HepG2 (cell line): ENCODE measurements around the gene SFT2D1. TPM values are rescaled to one million over a fixed set of nuclear protein-coding genes. Genes with fewer than 3 reads are reported as not detected.

ENCODE experiments used
- BHLHE40 ChIP-seq: IDR thresholded peaks from 2 replicates; pipeline ENCODE4 v1.6.1; 2011; ENCODE audit warnings: low read length, improper control_type of control experiment
- CCDC6 ChIP-seq: sonication (generic); formaldehyde crosslinking; IDR thresholded peaks from 2 replicates; pipeline ENCODE4 v1.8.1; 2022; ENCODE audit warnings: mild to moderate bottlenecking, missing genetic modification reagents, moderate library complexity
- EP300 ChIP-seq, 3 experiments: sonication (generic) in 1 of 3; formaldehyde crosslinking in 1 of 3; IDR thresholded peaks; 2 replicates each; pipeline versions ENCODE4 v1.5.1 to v1.6.1; 2011 to 2020; ENCODE audit warnings: low read depth in 2 of 3, low read length in 2 of 3, borderline replicate concordance in 1 of 3, improper control_type of control experiment in 1 of 3, mild to moderate bottlenecking in 1 of 3, missing genetic modification reagents in 1 of 3, moderate library complexity in 1 of 3
- FLYWCH1 ChIP-seq: sonication (generic); formaldehyde crosslinking; IDR thresholded peaks from 2 replicates; pipeline ENCODE4 v1.8.1; 2023; ENCODE audit warnings: mild to moderate bottlenecking, missing genetic modification reagents
- GATAD1 ChIP-seq: IDR thresholded peaks from 2 replicates; pipeline ENCODE4 v1.6.1; 2016; ENCODE audit warnings: missing genetic modification reagents, missing compliant biosample characterization
- GATAD2A ChIP-seq: IDR thresholded peaks from 2 replicates; pipeline ENCODE4 v1.6.1; 2016
- NR2F1 ChIP-seq, 2 experiments: fragments of 450-650 bp in 1 of 2; formaldehyde crosslinking in 1 of 2; IDR thresholded peaks; 2 replicates each; pipeline versions ENCODE4 v1.5.0 to v1.6.1; 2016 to 2020; ENCODE audit warnings: mild to moderate bottlenecking in 1 of 2, missing compliant biosample characterization in 1 of 2, missing genetic modification reagents in 1 of 2, moderate library complexity in 1 of 2
- TBL1XR1 ChIP-seq: fragments of 150-350 bp; IDR thresholded peaks from 2 replicates; pipeline ENCODE4 v1.6.1; 2014; ENCODE audit warnings: borderline replicate concordance, low read length; ENCODE audit not compliant: partially characterized antibody
- U2AF2 ChIP-seq: fragments of 200-400 bp; formaldehyde crosslinking; IDR thresholded peaks from 2 replicates; pipeline ENCODE4 v1.6.1; 2017; ENCODE audit warnings: low read depth, mild to moderate bottlenecking, low read length
- ZBTB44 ChIP-seq: sonication (generic); formaldehyde crosslinking; IDR thresholded peaks from 2 replicates; pipeline ENCODE4 v1.4.0; 2020; ENCODE audit warnings: missing genetic modification reagents
- ZNF263 ChIP-seq: sonication (generic); formaldehyde crosslinking; IDR thresholded peaks from 2 replicates; pipeline ENCODE4 v1.4.0; 2020; ENCODE audit warnings: missing genetic modification reagents
- ZNF30 ChIP-seq: sonication (generic); formaldehyde crosslinking; IDR thresholded peaks from 2 replicates; pipeline ENCODE4 v1.5.0; 2020; ENCODE audit warnings: mild to moderate bottlenecking, missing genetic modification reagents
- ZNF513 ChIP-seq: sonication (generic); formaldehyde crosslinking; conservative IDR thresholded peaks from 2 replicates; pipeline ENCODE4 v1.5.0; 2020; ENCODE audit warnings: missing genetic modification reagents
- ZNF569 ChIP-seq: sonication (generic); formaldehyde crosslinking; IDR thresholded peaks from 2 replicates; pipeline ENCODE4 v1.5.0; 2020; ENCODE audit warnings: mild to moderate bottlenecking, missing genetic modification reagents, moderate library complexity, borderline replicate concordance
- ZNF704 ChIP-seq: sonication (generic); formaldehyde crosslinking; IDR thresholded peaks from 2 replicates; pipeline ENCODE4 v1.8.1; 2023; ENCODE audit warnings: mild to moderate bottlenecking, inconsistent platforms, moderate library complexity, missing genetic modification reagents, borderline replicate concordance
- ZNF775 ChIP-seq: sonication (generic); formaldehyde crosslinking; IDR thresholded peaks from 2 replicates; pipeline ENCODE4 v1.4.0; 2020; ENCODE audit warnings: missing genetic modification reagents, mild to moderate bottlenecking, moderate library complexity, borderline replicate concordance
- polyA plus RNA-seq, 8 experiments: library from polyadenylated mRNA; depleted of rRNA in 3 of 8; stranded (reverse) in 7 of 8; unstranded in 1 of 8; fragments of >200 nt; fragmentation: Illumina TruSeq in 4 of 8; extraction: Trizol in 4 of 8; gene quantifications; 2 replicates each; pipeline versions ENCODE4 v1.2.1 to v1.2.3, GENCODE V29; 2011 to 2016; ENCODE audit warnings: low read depth in 4 of 8, missing spikeins in 1 of 8, mixed read lengths in 1 of 8; ENCODE audit not compliant: insufficient read depth in 1 of 8
- total RNA-seq, 5 experiments: library from RNA; depleted of rRNA; stranded (reverse); fragments of >200 nt; fragmentation: Illumina TruSeq; extraction: Trizol; gene quantifications; 2 replicates each; pipeline ENCODE4 v1.2.3, GENCODE V29; 2016; ENCODE audit warnings: low read depth in 1 of 5

SFT2D1 gene
- total and polyA plus RNA-seq, 2 of the 13 experiments (the other 11 are each of a cell fraction or from before 2014, with no cell fraction given) = 115 to 147 TPM

GRCh38 chr6:166341977-166342348, 382 bp downstream of the SFT2D1 start (continued):
- no peak for TF ChIP-seq ZNF513 (CRISPR knock-in tag)
- 0 out of 2 replicates have a peak, but pooled peaks have one; percentile 17 for TF ChIP-seq ZNF30 (CRISPR knock-in tag)
- 0 out of 2 replicates have a peak, but pooled peaks have one; percentile 62 for TF ChIP-seq ZNF569 (CRISPR knock-in tag)
- no peak for TF ChIP-seq BHLHE40
- TF ChIP-seq ZBTB44 (CRISPR knock-in tag) = no peak
- peak; percentile 15 for TF ChIP-seq CCDC6
- no peak for TF ChIP-seq TBL1XR1
- TF ChIP-seq GATAD2A (CRISPR knock-in tag) = no peak
- TF ChIP-seq GATAD1 (CRISPR knock-in tag) = no peak
- 0 out of 2 replicates have a peak, but pooled peaks have one; percentile 61 for TF ChIP-seq FLYWCH1
- TF ChIP-seq U2AF2 = 0 out of 2 replicates have a peak, but pooled peaks have one; percentile 11
- 0 out of 4 replicates have a peak, but pooled peaks of 1 of the 2 experiments have one; percentile 1 for TF ChIP-seq EP300 (IDR thresholded peaks at IDR 0.05; ENCODE audit: low read depth in 2 of 2, low read length in 2 of 2)
- TF ChIP-seq EP300 (CRISPR knock-in tag; IDR thresholded peaks at IDR 0.05; ENCODE audit: borderline replicate concordance) = no peak
- TF ChIP-seq ZNF704 (CRISPR knock-in tag) = no peak
- no peak for TF ChIP-seq ZNF263 (CRISPR knock-in tag)
- TF ChIP-seq ZNF775 (CRISPR knock-in tag) = no peak
- TF ChIP-seq NR2F1 (CRISPR knock-in tag; IDR thresholded peaks at IDR 0.05) = no peak
